IMR-90 (cell line): ENCODE results near the gene TPP1. TPM values are rescaled to one million over a fixed set of nuclear protein-coding genes. Genes with fewer than 3 reads are reported as not detected.

ENCODE experiments used
- ATAC-seq: fragments of 200-7000 bp; cut with Tn5 transposase; 2 replicates; pipeline ENCODE4 v1.9.1; 2020; ENCODE audit warnings: low read depth, mild to moderate bottlenecking, moderate library complexity
- Bru-seq: library from RNA; stranded (reverse); fragments of 400-500 nt; gene quantifications from one replicate; lab custom pipeline; 2021; lab: Mats Ljungman, UMichigan
- BruChase-seq, 2 experiments: library from RNA; stranded (reverse); fragments of 400-500 nt; gene quantifications; one replicate each; lab custom pipeline; 2021; lab: Mats Ljungman, UMichigan
- BruUV-seq: library from RNA; stranded (reverse); fragments of 400-500 nt; replicated peaks from 2 replicates; lab custom pipeline; 2021; lab: Mats Ljungman, UMichigan
- CTCF ChIA-PET: fragments of 300-600 bp; formaldehyde crosslinking; extraction: SDS; loops from one replicate; lab custom pipeline; 2021; ENCODE audit warnings: antibody characterized with exemption; lab: Yijun Ruan, JAX
- POLR2A ChIA-PET: fragments of 300-600 bp; sonication (Branson Sonifier 250); formaldehyde crosslinking; loops from one replicate; lab custom pipeline; 2022; ENCODE audit warnings: antibody characterized with exemption; ENCODE audit not compliant: unreplicated experiment; lab: Charles Lee
- DNase-seq: peaks from one replicate; pipeline ENCODE4 v3.0.0; 2013
- H2AFZ ChIP-seq: replicated peaks from 2 replicates; pipeline ENCODE3; 2013; ENCODE audit warnings: low read length, mild to moderate bottlenecking; ENCODE audit not compliant: poor library complexity
- H2AK5ac ChIP-seq: 2 replicates; pipeline ENCODE4 v1.6.1; 2013; ENCODE audit warnings: low read depth, low read length, inconsistent platforms
- H2AK9ac ChIP-seq: replicated peaks from 2 replicates; pipeline ENCODE3; 2013; ENCODE audit warnings: mild to moderate bottlenecking, low read depth, low read length, moderate library complexity; ENCODE audit not compliant: poor library complexity
- H2BK120ac ChIP-seq: 2 replicates; pipeline ENCODE4 v1.6.1; 2013; ENCODE audit warnings: low read depth, low read length, inconsistent platforms
- H2BK15ac ChIP-seq: 3 replicates; pipeline ENCODE4 v1.6.1; 2013; ENCODE audit warnings: low read depth, low read length, inconsistent platforms
- H2BK20ac ChIP-seq: 2 replicates; pipeline ENCODE4 v1.6.1; 2013; ENCODE audit warnings: low read depth, mild to moderate bottlenecking, inconsistent platforms, low read length, moderate library complexity
- H2BK5ac ChIP-seq: 2 replicates; pipeline ENCODE4 v1.6.1; 2013; ENCODE audit warnings: mild to moderate bottlenecking, low read depth, low read length, inconsistent platforms; ENCODE audit not compliant: poor library complexity, severe bottlenecking
- H3K14ac ChIP-seq: replicated peaks from 2 replicates; pipeline ENCODE4 v1.6.1; 2013; ENCODE audit warnings: low read depth, low read length, inconsistent platforms
- H3K18ac ChIP-seq: 2 replicates; pipeline ENCODE4 v1.6.1; 2013; ENCODE audit warnings: low read depth, low read length, control low read depth
- H3K23ac ChIP-seq: 2 replicates; pipeline ENCODE4 v1.6.1; 2013; ENCODE audit warnings: low read depth, low read length, inconsistent platforms
- H3K27ac ChIP-seq: 2 replicates; pipeline ENCODE4 v1.5.1; 2013; ENCODE audit warnings: mild to moderate bottlenecking, control low read depth, low read length; ENCODE audit not compliant: insufficient read depth
- H3K27me3 ChIP-seq: 2 replicates; pipeline ENCODE4 v1.6.1; 2013; ENCODE audit warnings: low read length; ENCODE audit not compliant: control insufficient read depth, insufficient read depth
- H3K36me3 ChIP-seq: 2 replicates; pipeline ENCODE4 v1.6.1; 2013; ENCODE audit warnings: low read length, mixed read lengths; ENCODE audit not compliant: control insufficient read depth, insufficient read depth
- H3K4ac ChIP-seq: 2 replicates; pipeline ENCODE4 v1.6.1; 2013; ENCODE audit warnings: low read depth, low read length, inconsistent platforms
- H3K4me1 ChIP-seq: 2 replicates; pipeline ENCODE4 v1.6.1; 2013; ENCODE audit warnings: low read length, mixed read lengths; ENCODE audit not compliant: control insufficient read depth, insufficient read depth
- H3K4me2 ChIP-seq: 2 replicates; pipeline ENCODE4 v1.6.1; 2013; ENCODE audit warnings: low read depth, mild to moderate bottlenecking, control low read depth, low read length, moderate library complexity
- H3K4me3 ChIP-seq: 2 replicates; pipeline ENCODE4 v1.5.1; 2013; ENCODE audit warnings: low read depth, mild to moderate bottlenecking, control low read depth, low read length, moderate library complexity; ENCODE audit not compliant: insufficient read depth
- H3K56ac ChIP-seq: 2 replicates; pipeline ENCODE4 v1.6.1; 2013; ENCODE audit warnings: low read length, inconsistent platforms; ENCODE audit not compliant: insufficient read depth; ENCODE audit errors: extremely low read depth
- H3K79me1 ChIP-seq, 2 experiments: 2 replicates each; pipeline ENCODE4 v1.6.1; 2013; ENCODE audit warnings: low read length in 2 of 2, inconsistent platforms in 1 of 2, low read depth in 1 of 2
- H3K9ac ChIP-seq: 2 replicates; pipeline ENCODE4 v1.6.1; 2013; ENCODE audit warnings: low read depth, low read length, control low read depth
- H3K9me1 ChIP-seq: 2 replicates; pipeline ENCODE4 v1.6.1; 2013; ENCODE audit warnings: low read length, inconsistent platforms; ENCODE audit not compliant: insufficient read depth
- H3K9me3 ChIP-seq: 2 replicates; pipeline ENCODE4 v1.6.1; 2013; ENCODE audit warnings: low read length; ENCODE audit not compliant: control insufficient read depth, insufficient read depth
- H4K20me1 ChIP-seq: 2 replicates; pipeline ENCODE4 v1.6.1; 2013; ENCODE audit warnings: low read length, inconsistent platforms; ENCODE audit not compliant: insufficient read depth
- H4K5ac ChIP-seq: 2 replicates; pipeline ENCODE4 v1.6.1; 2013; ENCODE audit warnings: mild to moderate bottlenecking, low read depth, low read length, control low read depth
- H4K8ac ChIP-seq, 2 experiments: 2 replicates each; pipeline ENCODE4 v1.6.1; 2013; ENCODE audit warnings: low read depth in 2 of 2, low read length in 2 of 2, control low read depth in 1 of 2, inconsistent platforms in 1 of 2
- H4K91ac ChIP-seq: 2 replicates; pipeline ENCODE4 v1.6.1; 2013; ENCODE audit warnings: low read depth, low read length, inconsistent platforms; ENCODE audit not compliant: insufficient read depth
- BHLHE40 ChIP-seq: fragments of 150-350 bp; IDR thresholded peaks from 2 replicates; pipeline ENCODE4 v1.6.1; 2016; ENCODE audit warnings: mild to moderate bottlenecking, low read depth, low read length
- CHD1 ChIP-seq: IDR thresholded peaks from 2 replicates; pipeline ENCODE4 v1.6.1; 2012; ENCODE audit warnings: low read depth, low read length, improper control_type of control experiment
- FOS ChIP-seq: fragments of 150-350 bp; IDR thresholded peaks from 2 replicates; pipeline ENCODE4 v1.6.1; 2016; ENCODE audit warnings: low read depth, low read length
- MAFK ChIP-seq: IDR thresholded peaks from 2 replicates; pipeline ENCODE4 v1.6.1; 2012; ENCODE audit warnings: low read depth, low read length, improper control_type of control experiment
- NFE2L2 ChIP-seq: fragments of 150-350 bp; IDR thresholded peaks from 2 replicates; pipeline ENCODE4 v1.6.1; 2016; ENCODE audit warnings: low read depth, mild to moderate bottlenecking, low read length
- POLR2A ChIP-seq: IDR thresholded peaks from 2 replicates; pipeline ENCODE4 v1.6.1; 2012; ENCODE audit warnings: mild to moderate bottlenecking, low read depth, low read length
- RAD21 ChIP-seq: IDR thresholded peaks from 2 replicates; pipeline ENCODE4 v1.6.1; 2012; ENCODE audit warnings: low read length, improper control_type of control experiment
- RFX5 ChIP-seq: IDR thresholded peaks from 2 replicates; pipeline ENCODE4 v1.8.0; 2012; ENCODE audit warnings: low read depth, mild to moderate bottlenecking, low read length, moderate library complexity
- USF2 ChIP-seq: fragments of 150-350 bp; IDR thresholded peaks from 2 replicates; pipeline ENCODE4 v1.6.1; 2017; ENCODE audit warnings: mild to moderate bottlenecking, antibody characterized with exemption, low read length, low read depth
- WGBS, 2 experiments: methylation state at CpG; one replicate each; pipeline versions ENCODE4 v1.1.5 to v1.1.7; 2013; ENCODE audit warnings: missing lambda C conversion rate in 2 of 2; ENCODE audit not compliant: insufficient read length in 1 of 2; ENCODE audit errors: extremely low coverage in 2 of 2; 5-methylcytosine and 5-hydroxymethylcytosine counted together
- dilution Hi-C: fragments of 300-500 bp; cut with HindIII; formaldehyde crosslinking; loops from one replicate; pipeline ENCODE4 v1.14.3; 2018; ENCODE audit warnings: low sequenced_read_pairs; ENCODE audit not compliant: unreplicated experiment
- in situ Hi-C: fragments of 300-500 bp; cut with MboI; formaldehyde crosslinking; loops from 3 replicates; pipeline ENCODE4 v1.14.3; 2019; ENCODE audit warnings: low sequenced_read_pairs, inconsistent platforms, mixed read lengths
- intact Hi-C: fragments of 100-400 bp; cut with micrococcal nuclease; formaldehyde crosslinking; loops from 2 replicates; pipeline ENCODE4 v1.10.0; 2022
- long read RNA-seq: library from polyadenylated mRNA; unstranded; transcript quantifications from one replicate; pipeline ENCODE4 v2.0.0, GENCODE V29; 2021; ENCODE audit not compliant: unreplicated experiment
- polyA plus RNA-seq, 3 experiments: library from polyadenylated mRNA; depleted of rRNA; stranded (reverse); fragments of >200 nt; gene quantifications; 2 replicates each; pipeline ENCODE4 v1.2.3, GENCODE V29; 2012; ENCODE audit warnings: low replicate concordance in 1 of 3
- total RNA-seq: library from RNA; depleted of rRNA; stranded (reverse); fragments of >200 nt; gene quantifications from 2 replicates; pipeline ENCODE4 v1.2.3, GENCODE V29; 2012; rRNA removed
- TF ChIP-seq, protein P1 (sequence below): conservative IDR thresholded peaks from 2 replicates; pipeline ENCODE4 v1.5.1; 2012; ENCODE audit warnings: mild to moderate bottlenecking, low read depth, low read length, improper control_type of control experiment

TPP1 gene
- 16.7 and 33.5 TPM in 2 replicates for total RNA-seq
- 66.2 and 108 TPM in 2 replicates for polyA plus RNA-seq (2012; rRNA removed)
- polyA plus RNA-seq (2012; cell fraction: cytosol; rRNA removed): 41.8 and 75.0 TPM in 2 replicates
- polyA plus RNA-seq (2012; cell fraction: nucleus; rRNA removed; ENCODE audit: low replicate concordance): 76.6 and 101 TPM in 2 replicates
- Bru-seq, nascent RNA: percentile 78 among the genes with signal in this experiment
- BruChase-seq, experiment 1, labeled RNA remaining after a 6-hour chase: percentile 93 among the genes with signal in this experiment
- percentile 89 among the genes with signal in this experiment for BruChase-seq, experiment 2, labeled RNA remaining after a 2-hour chase
- long read RNA-seq, transcript TPP1-201 (13 exons, 3,560 nt): major isoform, 16 of 41 reads
- long read RNA-seq, partial matches to known transcripts: 10 of 41 reads
- long read RNA-seq, other reads (novel, unspliced or antisense): 11 of 41 reads

- Histone ChIP-seq H3K23ac (peak within 1 kb of the TSS; percentile 90), H3K27me3 (no peaks in the 10 kb centered on the region), H3K36me3 (peaks cover 30% of the 10 kb centered on the region; the same call in 1 of the 2 replicates), H4K5ac (peak within 1 kb of the TSS; percentile 73), H3K79me1 (peaks cover 9 to 45% of the 10 kb centered on the region in 2 experiments), H2AFZ (peak within 1 kb of the TSS; percentile 97), H3K4ac (peak within 1 kb of the TSS; percentile 94), H2BK20ac (peak within 1 kb of the TSS; percentile 36), H3K14ac (peak within 1 kb of the TSS; percentile 95), H3K9me3 (no peaks in the 10 kb centered on the region), H2BK120ac (peak within 1 kb of the TSS; percentile 66), H2BK5ac (peak within 1 kb of the TSS; percentile 74), H3K4me2 (peak within 1 kb of the TSS; percentile 91), H2AK5ac (peak within 1 kb of the TSS; percentile 93), H3K9ac (peak within 1 kb of the TSS; percentile 90), H3K4me1 (peaks cover 7% of the 10 kb centered on the region), H4K20me1 (peaks cover 9% of the 10 kb centered on the region; the same call in 1 of the 2 replicates), H3K9me1 (peaks cover 19% of the 10 kb centered on the region), H3K27ac (peak within 1 kb of the TSS; percentile 81), H4K8ac (peak within 1 kb of the TSS; percentile 79 to 91), H2BK15ac (peak within 1 kb of the TSS; percentile 66; the same call in 2 of the 3 replicates), H3K18ac (peak within 1 kb of the TSS; percentile 43), H4K91ac (peak within 1 kb of the TSS; percentile 78), H3K4me3 (peak within 1 kb of the TSS; percentile 75), H2AK9ac (peak within 1 kb of the TSS; percentile 97), H3K56ac (peak within 1 kb of the TSS; percentile 72)
- in situ Hi-C loops: loop anchor here (5.0 kb wide), 1 partner anchor 63 kb away; the partner anchor contains the start of gene MRPL17
- DNase-seq (peak; percentile 94), ATAC-seq (peak; percentile 93)
- dilution Hi-C loops: no loop called here
- CTCF ChIA-PET: interaction anchor here (0.6 to 2.4 kb wide), 8 partner anchors 13 to 240 kb away, joined by 3 to 17 read pairs (median 4); partner anchors contain the start of gene MRPL17
- BruUV-seq: no TSS peak
- intact Hi-C loops: loop anchor here (5.0 kb wide), 1 partner anchor 138 kb away; no protein-coding TSS in a partner anchor
- POLR2A ChIA-PET: interaction anchor here (0.8 to 1.6 kb wide), 2 partner anchors 16 to 64 kb away, joined by 3 to 4 read pairs; partner anchors contain the start of gene MRPL17
- TF ChIP-seq MAFK: no peak
- peak; percentile 96 for TF ChIP-seq FOS
- peak; percentile 100 for TF ChIP-seq USF2
- TF ChIP-seq, protein P1, sequence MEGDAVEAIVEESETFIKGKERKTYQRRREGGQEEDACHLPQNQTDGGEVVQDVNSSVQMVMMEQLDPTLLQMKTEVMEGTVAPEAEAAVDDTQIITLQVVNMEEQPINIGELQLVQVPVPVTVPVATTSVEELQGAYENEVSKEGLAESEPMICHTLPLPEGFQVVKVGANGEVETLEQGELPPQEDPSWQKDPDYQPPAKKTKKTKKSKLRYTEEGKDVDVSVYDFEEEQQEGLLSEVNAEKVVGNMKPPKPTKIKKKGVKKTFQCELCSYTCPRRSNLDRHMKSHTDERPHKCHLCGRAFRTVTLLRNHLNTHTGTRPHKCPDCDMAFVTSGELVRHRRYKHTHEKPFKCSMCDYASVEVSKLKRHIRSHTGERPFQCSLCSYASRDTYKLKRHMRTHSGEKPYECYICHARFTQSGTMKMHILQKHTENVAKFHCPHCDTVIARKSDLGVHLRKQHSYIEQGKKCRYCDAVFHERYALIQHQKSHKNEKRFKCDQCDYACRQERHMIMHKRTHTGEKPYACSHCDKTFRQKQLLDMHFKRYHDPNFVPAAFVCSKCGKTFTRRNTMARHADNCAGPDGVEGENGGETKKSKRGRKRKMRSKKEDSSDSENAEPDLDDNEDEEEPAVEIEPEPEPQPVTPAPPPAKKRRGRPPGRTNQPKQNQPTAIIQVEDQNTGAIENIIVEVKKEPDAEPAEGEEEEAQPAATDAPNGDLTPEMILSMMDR: no peak
- peak; percentile 68 for TF ChIP-seq POLR2A
- 0 out of 2 replicates have a peak, but pooled peaks have one; percentile 3 for TF ChIP-seq NFE2L2
- peak; percentile 71 for TF ChIP-seq BHLHE40
- peak; percentile 1; the same call in 1 of the 2 replicates for TF ChIP-seq RAD21
- TF ChIP-seq RFX5: peak; percentile 100
- no peak for TF ChIP-seq CHD1
- 2% methylated on average over 6 of the region's 16 CpGs; no CpG with 5 or more reads in 1 of the 2 experiments for WGBS, 2 experiments
These were observed at the start of gene TPP1 for GRCh38 chr11:6619004-6619745. TPP1 (minus strand) TSS chr11:6619422; CDS start chr11:6619400, 22 bp downstream.
